COLO668 (cell line): ENCODE data around the gene KCNE4.

Experiments used
- DNase-seq: peaks from one replicate; lab custom pipeline; 2025; ENCODE audit not compliant: unreplicated experiment; lab: John Stamatoyannopoulos, UW

The KCNE4 gene

DNA sequence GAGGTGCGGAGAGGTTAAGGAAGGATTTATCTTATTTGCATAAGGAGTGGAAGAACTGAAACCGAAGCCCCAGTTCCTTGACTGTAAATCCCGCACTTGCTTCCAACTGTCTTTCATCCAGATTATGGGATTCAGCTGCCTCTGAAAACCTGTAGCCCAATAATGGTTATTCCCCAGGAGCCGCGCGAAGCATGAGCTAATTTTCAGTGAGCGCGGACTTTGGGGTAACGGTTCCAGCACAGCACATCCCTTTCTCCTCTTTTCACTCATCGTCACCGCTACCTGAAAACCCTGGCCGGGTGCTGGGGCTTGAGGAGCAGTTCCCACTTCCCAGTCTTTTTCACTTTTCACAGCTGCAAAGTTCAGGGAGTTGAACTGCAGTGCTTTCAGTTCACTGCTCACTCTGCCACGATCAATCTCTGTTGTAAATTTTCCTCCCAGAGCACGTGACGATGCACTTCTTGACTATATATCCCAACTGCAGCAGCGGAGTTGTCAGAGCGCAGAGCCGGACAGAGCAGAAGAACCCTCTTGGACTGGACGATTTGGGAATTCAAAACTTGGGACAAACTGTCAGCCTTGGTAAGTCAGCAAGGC lies at the start of gene KCNE4:
Gene KCNE4 (plus strand): TSS at position 498 of the 597 bp plus-strand sequence. CDS start 641 bp downstream, outside the sequence.
- DNase-seq, result peak; percentile 12

DNA sequence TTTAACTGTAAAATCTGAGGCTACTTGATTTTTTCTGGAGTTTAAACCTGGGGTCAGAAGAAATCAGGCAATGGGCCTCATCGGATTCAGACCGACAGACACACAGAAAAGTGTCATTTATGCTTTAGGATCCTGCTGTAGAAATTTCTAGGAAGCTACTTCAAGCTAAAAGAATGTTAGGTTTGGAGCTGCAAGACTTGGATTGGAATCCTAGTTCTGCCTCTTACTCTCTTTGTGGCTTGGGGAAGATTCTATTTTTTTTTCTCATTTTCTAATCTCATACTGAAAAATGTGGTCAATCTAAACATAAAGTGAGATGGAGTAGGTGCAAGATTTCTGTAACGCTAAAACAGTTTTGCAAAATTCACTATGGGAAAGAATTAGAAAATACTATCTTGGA lies 48.8 kb upstream of the KCNE4 start:
- no peak for DNase-seq

- DNase-seq, result no peak
Measured at GRCh38 chr2:223005496-223005895, 46.5 kb upstream of the KCNE4 start.

GRCh38 chr2:223007531-223007930 lies 44.5 kb upstream of the KCNE4 start:
- DNase-seq, result no peak

- no peak for DNase-seq
Measured at GRCh38 chr2:223008162-223008561, 43.8 kb upstream of the KCNE4 start.

DNA sequence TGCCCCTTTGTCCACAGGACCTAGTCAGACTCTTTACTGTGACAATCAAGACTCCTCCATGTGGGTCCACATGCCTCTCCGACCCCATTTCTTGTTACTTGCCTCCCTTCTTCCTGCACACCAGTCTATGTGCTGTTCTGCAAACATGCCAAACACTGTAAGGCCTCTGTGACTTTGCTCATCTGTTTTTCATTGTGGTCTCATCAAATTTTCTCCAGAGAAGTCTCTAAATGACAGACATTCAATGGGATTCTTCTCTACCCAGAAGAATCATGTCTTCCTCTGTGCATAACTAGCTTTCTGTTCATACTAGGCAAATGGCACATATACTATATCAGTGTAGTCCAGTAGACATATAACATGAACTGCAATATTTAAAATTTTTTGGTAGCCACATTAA lies 43.0 kb upstream of the KCNE4 start:
- DNase-seq, result no peak

- DNase-seq, result no peak
Measured at GRCh38 chr2:223010641-223011040, 41.3 kb upstream of the KCNE4 start.

GRCh38 chr2:223012291-223012690 lies 39.7 kb upstream of the KCNE4 start:
- DNase-seq, result no peak

GRCh38 chr2:223019390-223019930 lies 32.5 kb upstream of the KCNE4 start:
- no peak for DNase-seq

DNA sequence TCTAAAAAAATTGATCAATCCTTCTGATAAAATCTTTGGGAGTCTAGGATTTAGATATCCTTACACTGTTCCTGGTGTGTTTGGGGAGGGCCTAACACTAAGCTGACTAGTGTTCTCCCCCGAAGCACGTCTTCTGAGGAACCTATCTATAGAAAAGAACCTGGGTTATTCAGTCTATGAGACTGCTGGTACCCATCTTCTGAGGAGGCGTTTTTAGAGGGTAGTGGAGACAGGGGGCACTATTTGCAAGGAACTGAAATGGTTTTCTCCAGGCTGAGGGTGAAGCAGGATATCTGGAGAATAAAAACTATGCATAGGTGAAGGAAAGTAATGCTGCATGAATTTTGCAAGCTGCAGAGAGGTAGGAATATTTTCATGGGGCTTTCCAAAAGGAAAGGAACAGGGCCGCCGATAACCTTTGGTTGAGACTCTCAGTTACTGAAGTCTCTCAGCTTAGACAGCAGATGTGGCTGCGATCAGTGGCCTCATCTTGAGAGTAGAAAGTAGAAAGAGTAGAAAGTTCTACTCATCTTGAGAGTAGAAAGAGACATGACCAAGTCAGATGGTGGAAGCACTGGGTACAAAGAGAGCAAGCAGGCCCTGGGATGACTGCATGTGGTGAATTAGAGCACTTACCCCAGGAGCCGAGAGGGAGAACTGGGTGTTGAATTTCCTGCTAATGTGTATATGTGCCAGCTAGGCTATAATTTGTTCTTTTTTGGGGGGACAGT lies 31.8 kb upstream of the KCNE4 start:
- no peak for DNase-seq

DNA sequence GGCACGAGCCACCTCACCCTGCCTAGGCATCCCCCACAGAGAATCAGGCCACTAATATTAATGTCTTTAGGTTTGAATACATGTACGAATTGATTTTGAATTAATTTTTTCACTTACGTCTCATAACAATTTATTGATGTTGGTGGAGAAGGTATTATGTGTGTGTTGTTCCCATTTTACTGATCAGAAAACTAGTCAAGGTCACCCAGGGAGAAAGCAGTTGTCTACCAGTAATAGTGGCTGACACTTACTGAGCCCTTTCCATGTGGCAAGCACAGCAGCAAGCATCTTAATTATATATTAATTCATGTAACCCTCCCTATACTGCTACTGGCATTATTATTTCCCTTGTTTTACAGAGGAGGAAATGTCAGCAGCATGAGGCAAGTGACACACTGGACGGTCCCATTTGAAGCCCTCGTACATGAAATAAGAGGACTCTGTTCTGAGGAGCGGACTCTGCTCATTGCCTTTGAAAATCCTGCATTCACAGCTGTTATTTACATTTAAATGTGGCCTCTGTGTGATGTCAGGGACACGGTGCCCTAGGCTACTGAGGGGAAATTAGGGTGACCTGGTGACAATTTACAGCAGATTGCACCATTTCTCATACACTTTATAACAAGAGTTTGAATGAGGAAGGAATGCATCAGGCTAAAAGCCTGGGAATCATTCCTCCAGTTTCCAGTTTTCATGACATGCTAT lies 30.9 kb upstream of the KCNE4 start:
- DNase-seq, result no peak

DNA sequence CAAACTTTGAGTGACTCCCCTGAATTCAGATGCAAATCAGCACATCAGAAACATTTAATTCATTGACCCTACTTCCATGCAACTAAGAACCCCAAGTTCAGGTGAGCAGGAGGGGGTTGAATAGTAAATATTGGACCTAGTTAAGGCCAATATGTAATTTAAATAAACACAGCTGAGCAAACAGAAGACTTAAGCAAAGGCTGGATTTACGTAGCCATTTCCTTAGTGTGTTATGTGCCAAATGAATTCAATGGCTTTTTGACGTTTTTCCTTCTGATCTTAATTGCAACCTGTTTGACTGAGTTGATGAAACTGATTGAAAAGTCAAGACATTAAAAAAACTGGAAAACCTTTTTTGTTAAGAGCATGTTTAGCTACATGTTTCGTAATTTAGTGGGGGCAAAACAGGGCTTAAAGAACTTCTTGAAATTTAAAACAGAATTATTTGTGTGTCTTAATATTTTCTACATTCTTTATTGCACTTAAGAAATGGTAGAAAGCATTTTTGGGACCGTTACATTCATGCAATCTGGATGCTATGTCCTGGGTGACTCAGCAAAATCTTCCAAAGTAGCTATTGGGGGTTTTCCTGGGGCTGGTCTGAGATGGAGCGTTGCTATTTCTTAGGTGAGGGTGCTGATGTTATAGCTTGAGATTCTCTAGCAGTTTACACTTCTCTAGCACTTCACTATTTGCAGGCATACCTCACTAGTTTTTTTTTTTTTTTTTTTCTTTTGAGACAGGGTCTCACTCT lies 25.5 kb upstream of the KCNE4 start:
- no peak for DNase-seq

- no peak for DNase-seq
Measured at GRCh38 chr2:223027442-223027841, 24.5 kb upstream of the KCNE4 start.

GRCh38 chr2:223029287-223029686 lies 22.7 kb upstream of the KCNE4 start:
- DNase-seq, result no peak

- DNase-seq, result no peak
Measured at GRCh38 chr2:223032187-223033142, 19.5 kb upstream of the KCNE4 start.

- DNase-seq, result no peak
Measured at GRCh38 chr2:223034221-223034975, 17.6 kb upstream of the KCNE4 start.

DNA sequence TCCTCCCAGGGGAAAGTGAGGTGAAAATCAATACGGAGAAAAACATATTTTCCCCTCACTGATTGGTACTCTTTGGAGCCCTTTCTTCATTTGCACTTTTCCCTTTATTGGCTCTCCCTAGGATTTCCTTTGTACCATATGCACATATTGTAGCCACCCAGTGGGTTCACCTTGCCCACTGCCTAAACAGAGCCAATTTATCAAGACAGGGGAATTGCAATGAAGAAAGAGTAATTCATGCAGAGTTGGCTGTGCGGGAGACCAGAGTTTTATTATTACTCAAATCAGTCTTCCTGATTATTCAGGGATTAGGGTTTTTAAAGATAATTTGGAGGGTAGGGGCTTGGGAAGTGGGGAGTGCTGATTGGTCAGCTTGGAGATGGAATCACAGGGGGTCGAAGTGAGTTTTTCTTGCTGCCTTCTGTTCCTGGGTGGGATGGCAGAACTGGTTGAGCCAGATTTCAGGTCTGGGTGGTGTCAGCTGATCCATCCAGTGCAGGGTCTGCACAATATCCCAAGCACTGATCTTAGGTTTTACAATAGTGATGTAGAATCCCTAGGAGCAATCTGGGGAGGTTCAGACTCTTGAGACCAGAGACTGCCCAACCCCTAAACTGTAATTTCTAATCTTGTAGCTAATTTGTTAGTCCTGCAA lies 15.1 kb upstream of the KCNE4 start:
- no peak for DNase-seq

- no peak for DNase-seq
Measured at GRCh38 chr2:223037445-223037800, 14.6 kb upstream of the KCNE4 start.

DNA sequence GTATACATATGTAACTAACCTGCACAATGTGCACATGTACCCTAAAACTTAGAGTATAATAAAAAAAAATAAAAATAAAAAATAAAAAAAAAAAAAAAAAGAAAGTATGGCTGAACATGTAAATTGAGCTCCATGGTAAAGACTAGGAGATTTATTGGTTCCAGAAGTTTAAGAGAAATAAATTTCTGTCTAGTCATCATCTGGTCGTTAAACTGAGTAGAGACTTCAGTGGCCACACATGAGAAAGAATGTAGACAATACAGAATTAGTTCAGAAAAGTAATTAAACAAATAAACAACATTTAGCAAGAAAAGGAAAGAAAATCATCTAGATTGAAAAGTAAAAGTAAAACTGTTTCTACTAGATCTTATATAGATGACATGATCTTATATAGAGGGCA lies 12.4 kb upstream of the KCNE4 start:
- DNase-seq, result no peak
